Daoy (cell line): Measurements from ENCODE around the gene IL17B. TPM values are rescaled to one million over a fixed set of nuclear protein-coding genes. Genes with fewer than 3 reads are reported as not detected.

ENCODE experiments used
- total RNA-seq: library from RNA; depleted of rRNA; stranded (reverse); fragments of >200 nt; shearing (Covaris generic); gene quantifications from 2 replicates; pipeline ENCODE4 v1.2.3, GENCODE V29; 2014; rRNA removed

Gene IL17B
- total RNA-seq, 1 experiment from 2014 or later = not detected

Other genes starting within 250 kb of the IL17B start
- gene ABLIM3, start 237.8 kb downstream of the IL17B start, total RNA-seq = 6.4 and 10.6 TPM in 2 replicates
- gene AFAP1L1, start 107.4 kb downstream of the IL17B start, total RNA-seq = 11.7 and 12.8 TPM in 2 replicates
- gene GRPEL2, start 33.8 kb downstream of the IL17B start, total RNA-seq = 30.7 and 33.4 TPM in 2 replicates
- gene PCYOX1L, start 21.2 kb downstream of the IL17B start, total RNA-seq = 13.1 and 17.1 TPM in 2 replicates
- gene CSNK1A1, start 172.1 kb upstream of the IL17B start, total RNA-seq = 298 and 334 TPM in 2 replicates
- 0.69 and 0.80 TPM in 2 replicates for gene ARHGEF37, start 202.2 kb upstream of the IL17B start, total RNA-seq